Thymus (tissue), 11 donors: ENCODE results near the gene EDC3. TPM values are rescaled to one million over a fixed set of nuclear protein-coding genes. Genes with fewer than 3 reads are reported as not detected.

ENCODE experiments used
- DNase-seq, 9 donors: peaks; one replicate each; pipeline ENCODE4 v3.0.0-alpha.2; 2013; ENCODE audit warnings: low spot score in 9 of 9, low read depth in 6 of 9, missing footprints in 1 of 9
- H3K27ac ChIP-seq, 2 donors: one replicate each; pipeline ENCODE4 v1.5.1; 2013; ENCODE audit warnings: control low read depth in 1 of 2, low read depth in 1 of 2, low read length in 1 of 2, mild to moderate bottlenecking in 1 of 2, moderate library complexity in 1 of 2
- H3K27me3 ChIP-seq, 2 donors: one replicate each; pipeline ENCODE4 v1.5.1; 2013; ENCODE audit warnings: low read length in 1 of 2; ENCODE audit not compliant: control insufficient read depth in 2 of 2, insufficient read depth in 1 of 2
- H3K36me3 ChIP-seq, 2 donors: one replicate each; pipeline ENCODE4 v1.5.1; 2013; ENCODE audit warnings: low read length in 1 of 2, mild to moderate bottlenecking in 1 of 2, moderate library complexity in 1 of 2; ENCODE audit not compliant: control insufficient read depth in 2 of 2, insufficient read depth in 2 of 2
- H3K4me1 ChIP-seq, 2 donors: one replicate each; pipeline ENCODE4 v1.5.1; 2013; ENCODE audit warnings: low read length in 2 of 2; ENCODE audit not compliant: control insufficient read depth in 2 of 2, insufficient read depth in 2 of 2
- H3K4me3 ChIP-seq, 2 donors: one replicate each; pipeline ENCODE4 v1.5.1; 2013; ENCODE audit warnings: low read length in 2 of 2, control low read depth in 1 of 2, mild to moderate bottlenecking in 1 of 2
- H3K9me3 ChIP-seq, 2 donors: one replicate each; pipeline ENCODE4 v1.5.1; 2013; ENCODE audit warnings: low read length in 1 of 2, mild to moderate bottlenecking in 1 of 2; ENCODE audit not compliant: control insufficient read depth in 2 of 2, insufficient read depth in 1 of 2
- WGBS: extraction: QIAGEN DNeasy Blood & Tissue Kit; methylation state at CpG from one replicate; pipeline ENCODE4 v1.1.7; 2013; 5-methylcytosine and 5-hydroxymethylcytosine counted together
- polyA plus RNA-seq: library from polyadenylated mRNA; stranded (reverse); fragments of 200-250 nt; gene quantifications from one replicate; pipeline ENCODE4 v1.2.3, GENCODE V29; 2013
- total RNA-seq: library from RNA; stranded (reverse); fragments of 120-200 nt; gene quantifications from one replicate; pipeline ENCODE4 v1.2.4, GENCODE V29; 2013
- donor health status: healthy.

EDC3 gene
- total and polyA plus RNA-seq, 2 donors: 10.1 to 14.6 TPM

- Histone ChIP-seq H3K4me3 (no peak overlapping the region), H3K36me3 (peaks cover 25 to 40% of the 10 kb centered on the region in 2 donors), H3K9me3 (no peaks in the 10 kb centered on the region), H3K27me3 (no peaks in the 10 kb centered on the region), H3K27ac (no peak overlapping the region), H3K4me1 (peaks cover 10 to 16% of the 10 kb centered on the region in 2 donors)
- DNase-seq: no peak
- WGBS: 95% methylated on average over 4 of the region's 4 CpGs
These were observed 101.4 kb downstream of the EDC3 start for GRCh38 chr15:74594455-74594854.

DNA sequence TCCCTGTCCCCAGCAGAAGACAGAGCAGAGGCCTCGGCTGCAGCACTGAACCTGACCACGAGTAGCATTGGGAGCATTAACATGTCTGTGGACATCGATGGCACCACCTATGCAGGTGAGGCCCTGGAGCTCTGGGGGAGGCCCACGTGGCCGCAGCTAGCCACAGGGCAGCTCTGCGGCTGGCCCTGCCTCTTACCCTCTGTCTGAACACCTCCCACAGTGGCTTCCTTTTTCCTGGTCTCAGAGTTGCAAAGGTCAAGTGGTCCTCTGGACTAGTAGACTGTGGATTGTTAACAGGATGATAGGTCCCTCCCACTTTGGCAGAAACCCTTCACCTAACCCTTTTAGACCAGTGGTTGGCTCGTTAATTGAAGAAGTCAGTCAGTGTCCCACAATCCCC lies 102.7 kb downstream of the EDC3 start:
- H3K36me3 ChIP-seq: peaks cover 25 to 42% of the 10 kb centered on the region in 2 donors
- no peaks in the 10 kb centered on the region for H3K27me3 ChIP-seq
- no peak overlapping the region for H3K27ac ChIP-seq
- no peak for DNase-seq
- peaks cover 3 to 6% of the 10 kb centered on the region in 2 donors for H3K4me1 ChIP-seq
- 98% methylated on average over 7 of the region's 7 CpGs for WGBS
- no peak overlapping the region for H3K4me3 ChIP-seq
- no peaks in the 10 kb centered on the region for H3K9me3 ChIP-seq

- Histone ChIP-seq H3K9me3 (no peaks in the 10 kb centered on the region), H3K27ac (no peak overlapping the region), H3K4me1 (peaks cover 0 to 3% of the 10 kb centered on the region in 2 donors), H3K27me3 (no peaks in the 10 kb centered on the region), H3K4me3 (no peak overlapping the region), H3K36me3 (peaks cover 25 to 48% of the 10 kb centered on the region in 2 donors)
- DNase-seq: no peak
- 96% methylated on average over 3 of the region's 3 CpGs for WGBS
These were observed 103.6 kb downstream of the EDC3 start for GRCh38 chr15:74592222-74592621.

DNA sequence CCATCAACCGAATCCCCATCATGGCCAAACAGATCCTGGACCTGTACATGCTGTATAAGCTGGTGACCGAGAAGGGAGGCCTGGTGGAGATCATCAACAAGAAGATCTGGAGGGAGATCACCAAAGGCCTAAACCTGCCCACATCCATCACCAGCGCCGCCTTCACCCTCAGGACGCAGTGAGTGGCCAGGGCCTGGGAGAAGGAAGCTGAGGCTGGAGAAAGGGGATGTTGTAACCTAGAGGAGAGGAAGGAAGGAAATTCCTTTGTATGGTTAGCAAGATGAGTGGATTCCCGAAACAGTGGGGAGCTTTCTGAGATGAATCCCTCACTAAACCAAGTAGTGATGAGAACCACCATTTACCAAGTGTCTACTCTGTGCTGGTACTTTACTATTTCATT lies 106.0 kb downstream of the EDC3 start:
- Histone ChIP-seq H3K27ac (no peak overlapping the region), H3K36me3 (peaks cover 25 to 58% of the 10 kb centered on the region in 2 donors), H3K9me3 (no peaks in the 10 kb centered on the region), H3K4me1 (peaks cover 0 to 5% of the 10 kb centered on the region in 2 donors), H3K27me3 (no peaks in the 10 kb centered on the region), H3K4me3 (no peak overlapping the region)
- 98% methylated on average over 6 of the region's 6 CpGs for WGBS
- no peak for DNase-seq

DNA sequence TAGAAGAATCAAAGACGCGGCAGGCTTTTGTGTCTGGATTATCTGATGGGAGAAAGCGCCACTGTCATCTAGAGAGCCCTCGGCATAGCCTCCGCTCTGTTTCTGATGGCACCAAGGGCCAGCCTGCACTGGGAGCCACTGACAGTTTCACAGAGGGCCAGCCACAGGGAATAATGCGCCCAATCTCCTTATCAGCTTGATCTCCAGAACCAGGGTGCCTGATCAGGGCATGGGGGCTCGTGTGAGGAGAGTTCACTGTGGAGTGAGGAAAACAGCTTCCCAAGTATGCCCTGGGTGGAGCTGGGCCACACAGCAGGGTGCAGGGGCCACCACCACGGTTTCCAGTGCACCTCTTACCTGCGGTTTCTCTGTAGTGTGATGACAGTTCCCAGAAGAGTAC lies 110.0 kb downstream of the EDC3 start:
- DNase-seq: no peak
- Histone ChIP-seq H3K4me1 (peaks cover 0 to 5% of the 10 kb centered on the region in 2 donors), H3K27ac (no peak overlapping the region), H3K27me3 (no peaks in the 10 kb centered on the region), H3K4me3 (no peak overlapping the region), H3K36me3 (peaks cover 10 to 33% of the 10 kb centered on the region in 2 donors), H3K9me3 (no peaks in the 10 kb centered on the region)
- 97% methylated on average over 9 of the region's 9 CpGs for WGBS

DNA sequence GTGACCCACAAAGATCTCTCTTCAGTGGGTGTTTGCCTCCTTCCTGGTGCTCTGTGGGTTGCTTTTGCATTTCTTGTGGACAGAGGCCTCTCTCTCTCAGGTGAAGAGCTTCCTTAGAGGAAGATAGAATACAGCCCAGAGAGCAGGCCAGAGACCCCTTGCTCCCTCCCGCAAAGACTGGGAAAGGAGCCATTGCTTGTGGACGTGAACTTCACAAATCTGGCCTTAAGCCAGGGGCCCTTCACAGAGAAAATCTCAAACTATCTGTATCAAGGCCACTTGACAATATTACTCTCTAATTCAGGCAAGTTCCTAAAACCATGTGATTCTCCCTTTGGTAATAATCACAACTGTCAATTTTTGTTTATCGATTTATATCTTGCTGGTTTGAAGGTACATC lies 110.6 kb downstream of the EDC3 start:
- Histone ChIP-seq H3K27ac (no peak overlapping the region), H3K36me3 (peaks cover 10 to 33% of the 10 kb centered on the region in 2 donors), H3K27me3 (no peaks in the 10 kb centered on the region), H3K9me3 (no peaks in the 10 kb centered on the region), H3K4me3 (no peak overlapping the region), H3K4me1 (peaks cover 0 to 5% of the 10 kb centered on the region in 2 donors)
- WGBS: 93% methylated on average over 3 of the region's 3 CpGs
- no peak for DNase-seq

DNA sequence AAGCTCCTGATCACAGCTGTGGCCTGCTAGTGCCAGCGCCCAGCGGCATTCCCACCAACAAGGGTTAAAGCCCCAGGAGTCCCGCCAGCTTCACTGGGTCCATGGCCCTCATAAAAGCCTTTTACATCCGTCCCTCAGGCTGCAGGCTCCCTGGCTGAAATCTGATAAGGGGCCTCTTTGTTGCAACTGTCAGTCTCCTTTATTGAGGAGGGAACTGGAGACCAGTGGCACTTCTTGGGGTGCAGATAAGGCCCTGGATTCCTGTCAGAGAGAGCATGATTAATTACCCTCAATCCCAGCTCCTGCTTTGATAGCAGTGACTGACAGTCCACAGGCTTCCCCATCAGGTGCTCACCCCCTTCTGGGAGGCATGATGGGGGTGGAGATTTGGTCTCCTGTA lies 111.0 kb downstream of the EDC3 start:
- H3K27ac ChIP-seq: no peak overlapping the region
- no peak overlapping the region for H3K4me3 ChIP-seq
- 94% methylated on average over 4 of the region's 4 CpGs for WGBS
- H3K27me3 ChIP-seq: no peaks in the 10 kb centered on the region
- H3K9me3 ChIP-seq: no peaks in the 10 kb centered on the region
- peaks cover 8 to 33% of the 10 kb centered on the region in 2 donors for H3K36me3 ChIP-seq
- H3K4me1 ChIP-seq: peaks cover 0 to 5% of the 10 kb centered on the region in 2 donors
- no peak for DNase-seq

DNA sequence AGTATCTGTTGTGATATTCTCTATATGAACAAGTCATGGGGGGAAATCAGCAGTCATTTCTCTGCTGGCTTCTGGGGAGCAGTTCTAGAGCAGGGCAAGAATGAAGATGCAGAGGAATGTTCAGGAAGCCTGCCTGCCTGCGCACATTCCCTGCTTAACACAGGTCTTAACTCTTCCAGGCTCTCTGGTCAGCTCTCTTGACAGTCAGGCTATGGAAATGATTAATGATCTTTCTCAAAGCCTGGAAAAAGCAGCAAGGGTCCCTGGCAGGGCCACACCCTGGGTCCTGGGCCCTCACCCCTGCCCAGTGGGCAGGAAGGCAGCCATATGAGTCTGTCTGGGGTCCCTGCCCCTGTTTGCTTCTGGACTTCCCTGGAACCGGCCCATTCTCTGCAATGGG lies 111.6 kb downstream of the EDC3 start:
- Histone ChIP-seq H3K27me3 (no peaks in the 10 kb centered on the region), H3K9me3 (no peaks in the 10 kb centered on the region), H3K4me3 (no peak overlapping the region), H3K36me3 (peaks cover 5 to 27% of the 10 kb centered on the region in 2 donors), H3K4me1 (peaks cover 0 to 5% of the 10 kb centered on the region in 2 donors), H3K27ac (no peak overlapping the region)
- WGBS: 78% methylated on average over 2 of the region's 2 CpGs
- DNase-seq: no peak
